IMR-90 (cell line): ENCODE measurements around the gene MGAT5. TPM values are rescaled to one million over a fixed set of nuclear protein-coding genes. Genes with fewer than 3 reads are reported as not detected.

Experiments
- ATAC-seq: fragments of 200-7000 bp; cut with Tn5 transposase; 2 replicates; pipeline ENCODE4 v1.9.1; 2020; ENCODE audit warnings: low read depth, mild to moderate bottlenecking, moderate library complexity
- BruUV-seq: library from RNA; stranded (reverse); fragments of 400-500 nt; replicated peaks from 2 replicates; lab custom pipeline; 2021; lab: Mats Ljungman, UMichigan
- CTCF ChIA-PET: fragments of 300-600 bp; formaldehyde crosslinking; extraction: SDS; loops from one replicate; lab custom pipeline; 2021; ENCODE audit warnings: antibody characterized with exemption; lab: Yijun Ruan, JAX
- POLR2A ChIA-PET: fragments of 300-600 bp; sonication (Branson Sonifier 250); formaldehyde crosslinking; loops from one replicate; lab custom pipeline; 2022; ENCODE audit warnings: antibody characterized with exemption; ENCODE audit not compliant: unreplicated experiment; lab: Charles Lee
- DNase-seq: peaks from one replicate; pipeline ENCODE4 v3.0.0; 2013
- H2AFZ ChIP-seq: replicated peaks from 2 replicates; pipeline ENCODE3; 2013; ENCODE audit warnings: low read length, mild to moderate bottlenecking; ENCODE audit not compliant: poor library complexity
- H2AK5ac ChIP-seq: 2 replicates; pipeline ENCODE4 v1.6.1; 2013; ENCODE audit warnings: low read depth, low read length, inconsistent platforms
- H2AK9ac ChIP-seq: replicated peaks from 2 replicates; pipeline ENCODE3; 2013; ENCODE audit warnings: mild to moderate bottlenecking, low read depth, low read length, moderate library complexity; ENCODE audit not compliant: poor library complexity
- H2BK120ac ChIP-seq: 2 replicates; pipeline ENCODE4 v1.6.1; 2013; ENCODE audit warnings: low read depth, low read length, inconsistent platforms
- H2BK15ac ChIP-seq: 3 replicates; pipeline ENCODE4 v1.6.1; 2013; ENCODE audit warnings: low read depth, low read length, inconsistent platforms
- H2BK20ac ChIP-seq: 2 replicates; pipeline ENCODE4 v1.6.1; 2013; ENCODE audit warnings: low read depth, mild to moderate bottlenecking, inconsistent platforms, low read length, moderate library complexity
- H2BK5ac ChIP-seq: 2 replicates; pipeline ENCODE4 v1.6.1; 2013; ENCODE audit warnings: mild to moderate bottlenecking, low read depth, low read length, inconsistent platforms; ENCODE audit not compliant: poor library complexity, severe bottlenecking
- H3K14ac ChIP-seq: replicated peaks from 2 replicates; pipeline ENCODE4 v1.6.1; 2013; ENCODE audit warnings: low read depth, low read length, inconsistent platforms
- H3K18ac ChIP-seq: 2 replicates; pipeline ENCODE4 v1.6.1; 2013; ENCODE audit warnings: low read depth, low read length, control low read depth
- H3K23ac ChIP-seq: 2 replicates; pipeline ENCODE4 v1.6.1; 2013; ENCODE audit warnings: low read depth, low read length, inconsistent platforms
- H3K27ac ChIP-seq: 2 replicates; pipeline ENCODE4 v1.5.1; 2013; ENCODE audit warnings: mild to moderate bottlenecking, control low read depth, low read length; ENCODE audit not compliant: insufficient read depth
- H3K27me3 ChIP-seq: 2 replicates; pipeline ENCODE4 v1.6.1; 2013; ENCODE audit warnings: low read length; ENCODE audit not compliant: control insufficient read depth, insufficient read depth
- H3K36me3 ChIP-seq: 2 replicates; pipeline ENCODE4 v1.6.1; 2013; ENCODE audit warnings: low read length, mixed read lengths; ENCODE audit not compliant: control insufficient read depth, insufficient read depth
- H3K4ac ChIP-seq: 2 replicates; pipeline ENCODE4 v1.6.1; 2013; ENCODE audit warnings: low read depth, low read length, inconsistent platforms
- H3K4me1 ChIP-seq: 2 replicates; pipeline ENCODE4 v1.6.1; 2013; ENCODE audit warnings: low read length, mixed read lengths; ENCODE audit not compliant: control insufficient read depth, insufficient read depth
- H3K4me2 ChIP-seq: 2 replicates; pipeline ENCODE4 v1.6.1; 2013; ENCODE audit warnings: low read depth, mild to moderate bottlenecking, control low read depth, low read length, moderate library complexity
- H3K4me3 ChIP-seq: 2 replicates; pipeline ENCODE4 v1.5.1; 2013; ENCODE audit warnings: low read depth, mild to moderate bottlenecking, control low read depth, low read length, moderate library complexity; ENCODE audit not compliant: insufficient read depth
- H3K56ac ChIP-seq: 2 replicates; pipeline ENCODE4 v1.6.1; 2013; ENCODE audit warnings: low read length, inconsistent platforms; ENCODE audit not compliant: insufficient read depth; ENCODE audit errors: extremely low read depth
- H3K79me1 ChIP-seq, 2 experiments: 2 replicates each; pipeline ENCODE4 v1.6.1; 2013; ENCODE audit warnings: low read length in 2 of 2, inconsistent platforms in 1 of 2, low read depth in 1 of 2
- H3K9ac ChIP-seq: 2 replicates; pipeline ENCODE4 v1.6.1; 2013; ENCODE audit warnings: low read depth, low read length, control low read depth
- H3K9me1 ChIP-seq: 2 replicates; pipeline ENCODE4 v1.6.1; 2013; ENCODE audit warnings: low read length, inconsistent platforms; ENCODE audit not compliant: insufficient read depth
- H3K9me3 ChIP-seq: 2 replicates; pipeline ENCODE4 v1.6.1; 2013; ENCODE audit warnings: low read length; ENCODE audit not compliant: control insufficient read depth, insufficient read depth
- H4K20me1 ChIP-seq: 2 replicates; pipeline ENCODE4 v1.6.1; 2013; ENCODE audit warnings: low read length, inconsistent platforms; ENCODE audit not compliant: insufficient read depth
- H4K5ac ChIP-seq: 2 replicates; pipeline ENCODE4 v1.6.1; 2013; ENCODE audit warnings: mild to moderate bottlenecking, low read depth, low read length, control low read depth
- H4K8ac ChIP-seq, 2 experiments: 2 replicates each; pipeline ENCODE4 v1.6.1; 2013; ENCODE audit warnings: low read depth in 2 of 2, low read length in 2 of 2, control low read depth in 1 of 2, inconsistent platforms in 1 of 2
- H4K91ac ChIP-seq: 2 replicates; pipeline ENCODE4 v1.6.1; 2013; ENCODE audit warnings: low read depth, low read length, inconsistent platforms; ENCODE audit not compliant: insufficient read depth
- BHLHE40 ChIP-seq: fragments of 150-350 bp; IDR thresholded peaks from 2 replicates; pipeline ENCODE4 v1.6.1; 2016; ENCODE audit warnings: mild to moderate bottlenecking, low read depth, low read length
- CEBPB ChIP-seq: IDR thresholded peaks from 2 replicates; pipeline ENCODE4 v1.6.1; 2012; ENCODE audit warnings: low read depth, low read length, improper control_type of control experiment
- CHD1 ChIP-seq: IDR thresholded peaks from 2 replicates; pipeline ENCODE4 v1.6.1; 2012; ENCODE audit warnings: low read depth, low read length, improper control_type of control experiment
- ELK1 ChIP-seq: fragments of 150-350 bp; IDR thresholded peaks from 2 replicates; pipeline ENCODE4 v1.6.1; 2016; ENCODE audit warnings: low read depth, mild to moderate bottlenecking, low read length, moderate library complexity, borderline replicate concordance
- FOS ChIP-seq: fragments of 150-350 bp; IDR thresholded peaks from 2 replicates; pipeline ENCODE4 v1.6.1; 2016; ENCODE audit warnings: low read depth, low read length
- MAFK ChIP-seq: IDR thresholded peaks from 2 replicates; pipeline ENCODE4 v1.6.1; 2012; ENCODE audit warnings: low read depth, low read length, improper control_type of control experiment
- MAZ ChIP-seq: IDR thresholded peaks from 2 replicates; pipeline ENCODE4 v1.6.1; 2012; ENCODE audit warnings: low read depth, mild to moderate bottlenecking, low read length, improper control_type of control experiment, moderate library complexity, borderline replicate concordance
- MXI1 ChIP-seq: IDR thresholded peaks from 2 replicates; pipeline ENCODE4 v1.6.1; 2012; ENCODE audit warnings: low read depth, mild to moderate bottlenecking, low read length, moderate library complexity, borderline replicate concordance
- NFE2L2 ChIP-seq: fragments of 150-350 bp; IDR thresholded peaks from 2 replicates; pipeline ENCODE4 v1.6.1; 2016; ENCODE audit warnings: low read depth, mild to moderate bottlenecking, low read length
- POLR2A ChIP-seq: IDR thresholded peaks from 2 replicates; pipeline ENCODE4 v1.6.1; 2012; ENCODE audit warnings: mild to moderate bottlenecking, low read depth, low read length
- RAD21 ChIP-seq: IDR thresholded peaks from 2 replicates; pipeline ENCODE4 v1.6.1; 2012; ENCODE audit warnings: low read length, improper control_type of control experiment
- RCOR1 ChIP-seq: IDR thresholded peaks from 2 replicates; pipeline ENCODE4 v1.6.1; 2012; ENCODE audit warnings: mild to moderate bottlenecking, low read length, improper control_type of control experiment; ENCODE audit not compliant: insufficient replicate concordance
- RFX5 ChIP-seq: IDR thresholded peaks from 2 replicates; pipeline ENCODE4 v1.8.0; 2012; ENCODE audit warnings: low read depth, mild to moderate bottlenecking, low read length, moderate library complexity
- SMC3 ChIP-seq: fragments of 150-350 bp; IDR thresholded peaks from 2 replicates; pipeline ENCODE4 v1.6.1; 2016; ENCODE audit warnings: low read depth, mild to moderate bottlenecking, antibody characterized with exemption, low read length, moderate library complexity
- USF2 ChIP-seq: fragments of 150-350 bp; IDR thresholded peaks from 2 replicates; pipeline ENCODE4 v1.6.1; 2017; ENCODE audit warnings: mild to moderate bottlenecking, antibody characterized with exemption, low read length, low read depth
- WGBS, 2 experiments: methylation state at CpG; one replicate each; pipeline versions ENCODE4 v1.1.5 to v1.1.7; 2013; ENCODE audit warnings: missing lambda C conversion rate in 2 of 2; ENCODE audit not compliant: insufficient read length in 1 of 2; ENCODE audit errors: extremely low coverage in 2 of 2; 5-methylcytosine and 5-hydroxymethylcytosine counted together
- dilution Hi-C: fragments of 300-500 bp; cut with HindIII; formaldehyde crosslinking; loops from one replicate; pipeline ENCODE4 v1.14.3; 2018; ENCODE audit warnings: low sequenced_read_pairs; ENCODE audit not compliant: unreplicated experiment
- in situ Hi-C: fragments of 300-500 bp; cut with MboI; formaldehyde crosslinking; loops from 3 replicates; pipeline ENCODE4 v1.14.3; 2019; ENCODE audit warnings: low sequenced_read_pairs, inconsistent platforms, mixed read lengths
- intact Hi-C: fragments of 100-400 bp; cut with micrococcal nuclease; formaldehyde crosslinking; loops from 2 replicates; pipeline ENCODE4 v1.10.0; 2022
- polyA plus RNA-seq, 3 experiments: library from polyadenylated mRNA; depleted of rRNA; stranded (reverse); fragments of >200 nt; gene quantifications; 2 replicates each; pipeline ENCODE4 v1.2.3, GENCODE V29; 2012; ENCODE audit warnings: low replicate concordance in 1 of 3
- total RNA-seq: library from RNA; depleted of rRNA; stranded (reverse); fragments of >200 nt; gene quantifications from 2 replicates; pipeline ENCODE4 v1.2.3, GENCODE V29; 2012

MGAT5 gene
- total and polyA plus RNA-seq, 2 of the 4 experiments (the other 2 are of a cell fraction), result 22.9 to 59.9 TPM

GRCh38 chr2:134408791-134409190, 154.9 kb downstream of the MGAT5 start:
- ChIA-PET CTCF (interaction anchor here (0.6 kb wide), 1 partner anchor 30 kb away, joined by 3 read pairs; no protein-coding TSS in a partner anchor), POLR2A (no interaction called here)
- H2AFZ ChIP-seq, result no peak overlapping the region
- H4K20me1 ChIP-seq, result peaks cover 6% of the 10 kb centered on the region; the same call in 1 of the 2 replicates
- peaks cover 11% of the 10 kb centered on the region for H3K36me3 ChIP-seq
- H2BK15ac ChIP-seq, result peak overlapping the region; percentile 90; the same call in 2 of the 3 replicates
- H2BK5ac ChIP-seq, result peak overlapping the region; percentile 93
- H3K4me1 ChIP-seq, result peaks cover 53% of the 10 kb centered on the region
- ATAC-seq, result peak; percentile 35
- H4K8ac ChIP-seq, result peak overlapping the region in 1 of 2 experiments; percentile 65; a peak in 2 of 4 replicates
- intact Hi-C loops, result loop anchor here (2.0 kb wide), 1 partner anchor 32 kb away; no protein-coding TSS in a partner anchor
- peak overlapping the region; percentile 72 for H2BK20ac ChIP-seq
- peak overlapping the region; percentile 36; the same call in 1 of the 2 replicates for H3K4me2 ChIP-seq
- BruUV-seq, result no TSS peak
- H3K14ac ChIP-seq, result no peak overlapping the region; the same call in 1 of the 2 replicates
- peak; percentile 88 for DNase-seq
- no peak overlapping the region for H2AK9ac ChIP-seq
- H4K91ac ChIP-seq, result peak overlapping the region; percentile 74; the same call in 1 of the 2 replicates
- H3K27me3 ChIP-seq, result no peaks in the 10 kb centered on the region
- peak overlapping the region; percentile 89 for H2BK120ac ChIP-seq
- WGBS, 2 experiments, result no CpG with 5 or more reads among the region's 3 CpGs
- H3K79me1 ChIP-seq, result peaks cover 18 to 76% of the 10 kb centered on the region in 2 experiments
- peak overlapping the region; percentile 81 for H3K56ac ChIP-seq
- in situ Hi-C loops, result loop anchor here (25.0 kb wide), 1 partner anchor 521 kb away; no protein-coding TSS in a partner anchor
- peak overlapping the region; percentile 89 for H3K23ac ChIP-seq
- peak overlapping the region; percentile 90 for H3K27ac ChIP-seq
- peaks cover 40% of the 10 kb centered on the region for H3K9me1 ChIP-seq
- no peaks in the 10 kb centered on the region for H3K9me3 ChIP-seq
- H3K4me3 ChIP-seq, result no peak overlapping the region
- H3K18ac ChIP-seq, result peak overlapping the region; percentile 34; the same call in 1 of the 2 replicates
- H4K5ac ChIP-seq, result peak overlapping the region; percentile 43; the same call in 1 of the 2 replicates
- no peak overlapping the region for H3K9ac ChIP-seq
- H3K4ac ChIP-seq, result peak overlapping the region; percentile 84; the same call in 1 of the 2 replicates
- dilution Hi-C loops, result no loop called here
- H2AK5ac ChIP-seq, result no peak overlapping the region
- TF ChIP-seq CEBPB (peak; percentile 63; the same call in 1 of the 2 replicates), MAFK (no peak), RCOR1 (no peak), CHD1 (no peak), BHLHE40 (peak; percentile 48), POLR2A (no peak), FOS (peak; percentile 84), ELK1 (no peak), MAZ (no peak), USF2 (no peak), RAD21 (no peak), MXI1 (no peak), SMC3 (no peak), NFE2L2 (no peak), RFX5 (no peak)
